NCI-H1436 treated with DMSO at 0.1 percent for 48 hours (cell line): Measurements from ENCODE around the gene LRRIQ1.
"Not testable (repeated sequence)": the region's sequence is repeated elsewhere in the genome, so short reads cannot be mapped to it uniquely, and the experiment has no call there.

Experiments
- DNase-seq: peaks from one replicate; lab custom pipeline; 2025; lab: John Stamatoyannopoulos, UW

LRRIQ1 gene, protein sequence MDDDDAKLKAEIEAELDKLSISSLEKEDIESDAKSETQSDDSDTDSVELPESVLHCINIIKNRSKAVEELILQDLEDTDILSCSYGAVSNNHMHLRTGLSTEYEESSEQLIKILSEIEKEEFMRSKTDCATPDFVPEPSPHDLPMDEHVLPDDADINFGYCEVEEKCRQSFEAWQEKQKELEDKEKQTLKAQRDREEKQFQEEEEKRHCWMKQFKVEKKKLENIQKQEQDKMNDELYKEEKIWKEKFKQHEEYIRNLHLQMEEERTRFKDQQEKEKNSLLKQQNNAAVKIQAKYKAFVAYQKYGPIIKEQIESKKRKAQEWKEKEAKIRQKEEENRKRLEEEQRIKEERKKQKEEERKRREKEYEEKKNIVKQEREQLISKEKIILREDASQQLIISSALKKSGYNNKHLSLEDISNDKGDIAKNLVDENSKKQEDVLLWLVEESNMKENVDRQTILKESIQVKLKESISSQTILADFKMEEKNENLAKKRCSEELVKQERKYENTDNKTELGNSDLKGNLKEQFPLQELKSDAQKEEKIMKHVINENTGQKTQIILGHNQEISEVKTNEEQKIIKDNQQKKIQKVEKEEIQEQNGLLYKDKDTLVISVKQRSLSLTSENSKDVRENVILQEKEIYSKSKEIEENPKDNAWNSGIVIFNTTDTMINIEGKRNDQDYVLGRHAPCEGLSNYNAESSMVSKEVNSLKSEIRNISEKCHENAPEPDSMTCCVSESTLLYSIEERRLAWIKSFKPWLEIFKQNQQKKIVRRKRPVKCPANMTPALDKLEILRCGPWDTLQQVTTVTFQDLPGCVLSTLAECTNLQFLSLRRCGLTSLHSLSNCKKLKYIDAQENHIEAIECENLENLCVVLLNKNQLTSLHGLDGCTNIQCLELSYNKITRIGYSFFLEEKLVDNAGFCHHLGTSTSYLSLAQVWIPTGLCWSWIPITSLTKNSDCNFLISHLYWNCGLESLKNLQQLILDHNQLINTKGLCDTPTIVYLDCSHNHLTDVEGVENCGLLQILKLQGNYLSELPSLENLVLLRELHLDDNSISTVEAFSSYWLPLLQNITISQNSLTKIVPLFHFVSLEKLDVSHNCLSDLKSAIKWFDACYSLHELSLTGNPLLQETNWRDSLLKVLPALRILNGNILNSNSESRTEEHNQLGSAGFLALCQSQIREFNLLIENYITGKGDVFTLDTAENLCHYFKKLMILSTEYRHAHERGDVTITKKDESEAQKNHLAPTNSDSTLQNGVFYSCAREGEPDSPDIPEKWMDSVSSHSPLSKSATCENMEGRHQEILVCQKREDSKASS (N-terminal part only)

DNA sequence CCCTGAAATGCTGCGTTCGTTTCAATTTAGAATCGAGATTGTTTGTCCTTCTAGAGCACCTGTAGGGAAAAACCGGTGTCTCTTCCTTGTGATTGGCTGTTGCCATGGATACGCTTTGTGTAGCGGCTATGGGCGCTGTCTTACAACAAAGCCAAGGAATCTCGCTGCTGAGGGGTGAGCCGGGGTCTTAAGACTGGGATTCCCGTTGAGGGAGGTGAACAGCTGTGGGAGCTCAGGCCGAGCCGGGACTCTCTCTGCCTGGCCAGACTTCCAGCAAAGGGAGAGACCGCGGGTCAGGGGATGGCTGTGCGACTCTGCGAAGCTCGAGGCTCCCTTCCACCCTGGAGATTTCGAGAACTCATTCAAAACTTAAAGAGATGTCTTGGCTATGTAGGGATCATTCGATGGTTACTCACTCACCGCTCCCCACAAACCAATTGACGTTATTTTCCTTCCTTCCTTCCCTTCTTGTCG lies at the start of gene LRRIQ1, which contains the start of gene TSPAN19:
Gene LRRIQ1, plus strand, starts transcription at position 118 of the 474 bp plus-strand sequence. CDS start 1,826 bp downstream, outside the sequence.
Gene TSPAN19, minus strand, starts transcription at position 44 of the 474 bp plus-strand sequence. CDS start 6,331 bp downstream, outside the sequence.
- DNase-seq, result peak; percentile 62

- DNase-seq, result no peak
Measured at GRCh38 chr12:84986586-84986985, 49.6 kb upstream of the LRRIQ1 start.

DNA sequence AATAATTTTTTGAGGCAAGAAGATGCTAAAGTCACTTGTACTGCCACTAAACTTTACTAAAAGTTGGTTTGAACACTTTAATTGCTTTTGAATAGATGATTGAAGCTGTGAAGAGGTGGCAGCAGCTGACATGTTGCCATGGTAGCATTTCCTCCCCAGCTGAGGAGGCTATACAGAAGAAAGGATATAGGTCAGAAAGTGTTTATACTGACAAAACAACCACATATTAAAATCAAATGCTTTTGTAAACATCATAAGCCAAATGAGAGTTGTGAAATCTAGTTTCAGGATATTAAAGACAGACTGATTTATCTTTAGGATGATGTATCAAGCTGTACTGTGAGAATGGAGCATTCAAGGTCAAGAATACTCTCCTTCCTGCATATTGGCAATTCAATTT lies 41.7 kb upstream of the LRRIQ1 start:
- DNase-seq, result no peak

GRCh38 chr12:84995641-84996040 lies 40.5 kb upstream of the LRRIQ1 start:
- no peak for DNase-seq

DNA sequence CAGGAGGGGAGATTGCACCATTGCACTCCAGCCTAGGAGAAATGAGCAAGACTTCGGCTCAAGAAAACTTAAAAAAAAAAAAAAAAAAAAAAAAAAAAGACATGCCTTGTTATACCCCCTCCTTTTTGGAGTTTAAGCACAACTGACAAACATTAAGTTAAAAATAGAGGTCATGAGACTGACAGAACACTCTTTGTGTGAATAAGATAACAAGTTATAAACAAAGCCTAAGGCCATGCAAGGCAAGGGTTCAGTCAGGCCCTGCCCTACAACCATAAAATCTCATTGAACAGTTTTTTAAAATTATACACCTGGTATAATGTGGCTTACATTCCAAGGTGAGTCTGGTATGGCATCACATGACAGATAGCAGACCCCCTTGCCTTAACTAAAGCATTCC lies 39.4 kb upstream of the LRRIQ1 start:
- DNase-seq, result no peak

DNA sequence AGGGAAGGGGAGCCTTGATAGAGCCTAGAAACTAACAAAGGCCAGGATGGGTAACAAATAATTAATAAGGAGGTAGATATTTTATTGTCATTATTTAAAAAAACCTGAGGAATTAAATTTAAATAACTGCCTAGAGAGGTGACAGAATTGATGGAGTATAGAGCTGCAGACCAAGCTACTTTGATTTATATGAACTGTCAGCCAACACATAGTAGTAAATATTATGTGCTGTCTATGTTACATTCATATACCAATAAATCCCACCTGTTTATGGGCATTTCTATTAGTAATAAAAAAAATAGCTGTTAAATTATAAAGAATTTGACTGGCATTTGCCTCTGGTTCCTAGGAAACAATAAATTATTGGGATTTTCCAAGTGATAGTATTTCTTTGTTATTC lies 37.8 kb upstream of the LRRIQ1 start:
- no peak for DNase-seq

DNA sequence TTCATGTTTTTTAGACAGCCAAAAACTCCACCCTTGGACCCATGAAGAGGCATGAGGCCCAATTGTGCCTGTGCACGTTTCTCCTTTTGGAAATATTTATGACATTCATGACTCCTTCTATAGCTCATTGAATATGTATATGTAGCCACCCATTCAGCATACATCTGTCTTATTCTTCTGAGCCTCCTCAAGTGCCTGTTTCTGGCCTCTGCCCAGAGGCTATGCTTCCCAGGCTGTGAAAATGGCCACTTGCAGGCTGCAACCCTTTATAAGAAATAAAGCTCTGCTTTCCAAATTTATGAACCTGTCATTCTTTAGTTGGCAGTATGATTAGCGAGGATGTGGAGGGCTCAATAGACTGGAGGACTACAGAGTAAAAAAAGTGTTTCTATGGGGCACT lies 35.4 kb upstream of the LRRIQ1 start:
- DNase-seq, result no peak

DNA sequence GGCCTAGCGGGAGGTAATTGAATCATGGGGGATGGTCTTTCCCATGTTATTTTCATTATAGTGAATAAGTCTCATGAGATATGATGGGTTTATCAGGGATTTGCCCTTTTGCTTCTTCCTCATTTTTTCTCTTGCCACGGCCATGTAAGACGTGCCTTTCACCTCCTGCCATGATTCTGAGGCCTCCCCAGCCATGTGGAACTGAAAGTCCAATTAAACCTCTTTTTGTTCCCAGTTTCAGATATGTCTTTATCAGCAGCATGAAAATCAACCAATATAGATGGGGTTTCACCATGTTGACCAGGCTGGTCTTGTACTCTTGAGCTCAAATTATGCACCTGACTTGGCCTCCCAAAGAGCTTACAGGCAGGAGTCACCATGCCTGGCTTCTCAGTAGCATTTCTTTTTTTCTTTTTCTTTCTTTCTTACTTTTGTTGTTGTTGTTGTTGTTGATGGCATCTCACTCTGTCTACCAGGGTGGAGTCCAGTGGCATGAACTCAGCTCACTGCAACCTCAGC lies 33.3 kb upstream of the LRRIQ1 start:
- DNase-seq, result no peak

DNA sequence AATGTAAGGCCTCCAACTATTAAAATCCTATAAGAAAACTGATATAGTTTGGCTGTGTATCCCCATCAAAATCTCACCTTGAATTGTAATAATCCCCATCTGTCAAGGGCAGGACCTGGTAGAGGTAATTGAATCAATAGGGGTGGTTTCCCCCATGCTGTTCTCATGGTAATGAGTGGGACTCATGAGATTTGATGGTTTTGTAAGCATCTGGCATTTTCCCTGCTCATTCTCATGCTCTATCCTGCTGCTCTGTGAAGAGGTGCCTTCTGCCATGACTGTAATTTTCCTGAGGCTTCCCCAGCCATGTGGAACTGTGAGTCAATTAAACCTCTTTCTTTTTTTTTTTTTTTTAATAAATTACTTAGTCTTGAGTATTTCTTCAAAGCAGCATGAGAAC lies 31.9 kb upstream of the LRRIQ1 start:
- DNase-seq, result no peak

DNA sequence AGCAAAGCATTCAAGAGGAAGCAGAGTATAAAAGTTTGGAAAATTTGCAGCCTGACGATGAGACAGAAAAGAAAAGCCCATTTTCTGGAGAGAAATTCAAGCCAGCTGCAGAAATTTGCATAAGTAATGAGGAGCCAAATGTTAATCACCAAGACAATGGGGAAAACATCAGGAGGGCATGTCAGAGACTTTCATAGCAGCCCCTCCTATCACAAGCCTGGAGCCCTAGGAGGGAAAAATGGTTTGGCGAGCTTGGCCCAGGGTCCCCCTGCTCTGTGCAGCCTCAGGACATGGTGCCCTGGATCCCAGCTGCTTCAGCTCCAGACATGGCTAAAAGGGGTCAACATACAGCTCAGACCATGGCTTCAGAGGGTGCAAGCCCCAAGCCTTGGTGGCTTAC lies 31.1 kb upstream of the LRRIQ1 start:
- DNase-seq, result not testable (repeated sequence)

DNA sequence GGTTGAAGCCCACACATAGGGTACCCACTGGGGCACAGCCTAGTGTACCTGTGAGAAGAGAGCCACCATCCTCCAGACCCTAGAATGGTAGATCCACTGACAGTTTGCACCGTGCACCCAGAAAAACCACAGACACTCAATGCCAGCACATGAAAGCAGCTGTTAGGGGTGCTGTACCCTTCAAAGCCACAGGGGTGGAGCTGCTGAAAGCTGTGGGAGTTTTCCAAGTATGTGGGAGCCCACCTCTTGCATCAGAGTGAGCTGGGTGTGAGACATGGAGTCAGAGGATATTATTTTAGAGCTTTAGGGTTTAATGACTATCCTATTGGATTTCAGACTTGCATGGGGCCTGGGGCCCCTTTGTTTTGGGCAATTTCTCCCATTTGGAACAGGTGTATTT lies 30.5 kb upstream of the LRRIQ1 start:
- DNase-seq, result no peak

DNA sequence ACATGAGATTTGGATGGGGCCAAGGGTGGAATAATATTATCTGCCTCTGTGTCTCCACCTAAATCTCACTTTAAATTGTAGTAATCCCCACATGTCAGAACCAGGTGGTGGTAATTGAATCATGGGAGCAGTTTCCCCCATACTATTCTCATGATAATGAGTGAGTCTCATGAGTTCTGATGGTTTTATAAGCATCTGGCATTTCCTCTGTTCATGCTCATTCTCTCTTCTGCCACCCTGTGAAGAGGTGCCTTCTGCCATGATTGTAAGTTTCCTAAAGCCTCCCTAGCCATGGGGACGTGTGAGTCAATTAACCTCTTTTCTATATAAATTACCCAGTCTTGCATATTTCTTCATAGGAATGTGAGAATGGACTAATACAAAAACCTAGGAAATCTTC lies 29.9 kb upstream of the LRRIQ1 start:
- no peak for DNase-seq

- no peak for DNase-seq
Measured at GRCh38 chr12:85007836-85008235, 28.3 kb upstream of the LRRIQ1 start.

GRCh38 chr12:85016413-85016812 lies 19.7 kb upstream of the LRRIQ1 start:
- DNase-seq, result no peak

GRCh38 chr12:85017133-85017532 lies 19.0 kb upstream of the LRRIQ1 start:
- DNase-seq, result no peak

GRCh38 chr12:85017618-85018017 lies 18.5 kb upstream of the LRRIQ1 start:
- DNase-seq, result no peak

DNA sequence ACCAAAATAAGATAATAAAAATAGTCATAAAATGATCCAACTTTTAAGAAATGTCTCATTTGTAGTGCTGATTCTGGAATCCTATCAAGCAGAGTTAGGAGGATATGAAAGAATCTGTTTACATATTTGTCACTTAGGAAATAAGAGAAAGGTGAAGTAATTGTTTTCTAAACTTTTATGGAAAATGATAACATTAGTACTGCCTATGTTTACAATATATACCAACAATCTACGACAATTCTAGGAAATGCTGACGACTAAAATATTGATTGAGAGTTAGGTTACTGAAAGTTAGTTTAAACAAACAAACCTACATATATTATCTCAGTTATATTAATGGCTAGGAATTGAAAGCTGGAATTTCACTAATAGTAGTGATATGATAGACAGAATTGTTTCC lies 18.1 kb upstream of the LRRIQ1 start:
- no peak for DNase-seq

DNA sequence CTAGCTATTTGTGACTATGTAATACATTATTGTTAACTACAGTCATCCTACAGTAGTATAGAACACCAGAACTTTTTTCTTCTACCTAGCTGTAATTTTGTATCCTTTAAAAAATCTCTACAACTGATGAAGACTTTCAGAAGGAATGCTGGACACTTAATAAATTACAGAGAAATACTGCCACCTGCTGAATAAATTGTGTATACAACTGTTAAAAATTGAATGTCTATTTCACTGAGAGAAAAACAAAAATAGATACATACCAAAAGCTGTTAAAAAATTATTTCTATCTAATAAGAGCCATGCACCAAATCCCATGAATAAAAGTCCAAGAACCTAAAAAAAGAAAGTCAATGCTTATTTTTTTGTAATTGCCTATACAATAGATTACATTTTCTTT lies 6.7 kb upstream of the LRRIQ1 start:
- no peak for DNase-seq

DNA sequence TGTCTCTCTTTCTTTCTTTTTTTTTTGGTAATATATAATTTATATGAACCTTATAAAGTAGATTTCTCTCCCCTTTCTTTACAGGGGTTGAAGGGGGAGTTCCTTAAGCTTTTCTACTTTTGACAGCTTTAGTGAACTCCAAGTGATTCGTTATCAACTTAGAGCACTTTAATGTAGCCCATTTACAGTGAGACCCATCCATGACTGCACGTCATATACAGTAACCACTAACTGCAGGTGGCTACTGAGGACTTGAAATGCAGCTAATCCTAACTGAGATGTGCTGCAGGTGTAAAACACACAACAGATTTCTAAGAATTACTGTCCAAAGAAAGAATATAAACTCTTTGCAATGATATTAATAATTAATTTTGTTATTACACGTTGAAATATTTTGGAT lies 582 bp downstream of the LRRIQ1 start:
- no peak for DNase-seq

- DNase-seq, result no peak
Measured at GRCh38 chr12:85041395-85041794, 5.2 kb downstream of the LRRIQ1 start.

DNA sequence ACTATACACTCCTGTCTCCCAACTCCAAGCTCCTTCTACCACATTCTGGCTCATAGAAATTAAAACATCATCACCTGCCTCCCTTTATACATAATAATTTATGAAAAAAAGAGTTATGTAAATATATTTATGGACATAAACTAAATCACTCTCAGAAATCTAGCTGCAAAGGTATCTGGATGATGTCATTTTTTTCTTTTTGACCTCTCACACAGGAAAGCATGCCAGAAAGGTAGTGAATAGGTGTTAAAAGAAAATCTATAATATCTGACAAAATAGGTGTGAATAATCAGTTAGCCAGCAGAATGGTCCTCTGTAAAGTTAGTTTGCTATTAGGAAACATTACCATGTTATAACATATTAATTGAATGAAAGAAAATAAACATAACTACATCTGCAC lies 7.7 kb downstream of the LRRIQ1 start:
- no peak for DNase-seq
